ENCODE measurements around the gene SLC39A13. TPM values are rescaled to one million over a fixed set of nuclear protein-coding genes. Genes with fewer than 3 reads are reported as not detected.

Gene SLC39A13
- total RNA-seq, 1 donor from 2014 or later: 117 TPM

GRCh38 chr11:47403135-47403534 is 5.3 kb upstream of the SLC39A13 start:
- H3K36me3 ChIP-seq (ENCODE audit: control insufficient read depth, insufficient read depth, low read length): no peaks in the 10 kb centered on the region
- no peak overlapping the region for H3K4me3 ChIP-seq (ENCODE audit: low read depth, low read length)
- no peak for DNase-seq (ENCODE audit: low read depth)
- H3K27me3 ChIP-seq (ENCODE audit: control insufficient read depth, insufficient read depth, low read length): no peaks in the 10 kb centered on the region
- TF ChIP-seq CTCF (IDR thresholded peaks at IDR 0.05; ENCODE audit: insufficient read depth, low read length, poor library complexity, severe bottlenecking): no peak

GRCh38 chr11:47403571-47403970 is 4.8 kb upstream of the SLC39A13 start:
- H3K36me3 ChIP-seq (ENCODE audit: control insufficient read depth, insufficient read depth, low read length): no peaks in the 10 kb centered on the region
- no peaks in the 10 kb centered on the region for H3K27me3 ChIP-seq (ENCODE audit: control insufficient read depth, insufficient read depth, low read length)
- H3K4me3 ChIP-seq (ENCODE audit: low read depth, low read length): no peak overlapping the region
- TF ChIP-seq CTCF (IDR thresholded peaks at IDR 0.05; ENCODE audit: insufficient read depth, low read length, poor library complexity, severe bottlenecking): no peak
- DNase-seq (ENCODE audit: low read depth): no peak

GRCh38 chr11:47406896-47407745 is 1.3 kb upstream of the SLC39A13 start:
- Histone ChIP-seq H3K27me3 (ENCODE audit: control insufficient read depth, insufficient read depth, low read length) (no peaks in the 10 kb centered on the region), H3K4me3 (ENCODE audit: low read depth, low read length) (peak overlapping the region; percentile 53), H3K36me3 (ENCODE audit: control insufficient read depth, insufficient read depth, low read length) (no peaks in the 10 kb centered on the region)
- no peak for TF ChIP-seq CTCF (IDR thresholded peaks at IDR 0.05; ENCODE audit: insufficient read depth, low read length, poor library complexity, severe bottlenecking)
- DNase-seq (ENCODE audit: low read depth): no peak

GRCh38 chr11:47408598-47409439 is 429 bp downstream of the SLC39A13 start:
- TF ChIP-seq CTCF (IDR thresholded peaks at IDR 0.05; ENCODE audit: insufficient read depth, low read length, poor library complexity, severe bottlenecking): no peak
- Histone ChIP-seq H3K36me3 (ENCODE audit: control insufficient read depth, insufficient read depth, low read length) (no peaks in the 10 kb centered on the region), H3K4me3 (ENCODE audit: low read depth, low read length) (peak overlapping the region; percentile 80), H3K27me3 (ENCODE audit: control insufficient read depth, insufficient read depth, low read length) (no peaks in the 10 kb centered on the region)
- peak; percentile 57 for DNase-seq (ENCODE audit: low read depth)

- no peak for DNase-seq (ENCODE audit: low read depth)
These were observed 1.3 kb downstream of the SLC39A13 start for GRCh38 chr11:47409440-47410369.

More at GRCh38 chr11:47409440-47410369, 1.3 kb downstream of the SLC39A13 start:
- Histone ChIP-seq H3K27me3 (ENCODE audit: control insufficient read depth, insufficient read depth, low read length) (no peaks in the 10 kb centered on the region), H3K4me3 (ENCODE audit: low read depth, low read length) (peak overlapping the region; percentile 80), H3K36me3 (ENCODE audit: control insufficient read depth, insufficient read depth, low read length) (peaks cover 2% of the 10 kb centered on the region)
- no peak for TF ChIP-seq CTCF (IDR thresholded peaks at IDR 0.05; ENCODE audit: insufficient read depth, low read length, poor library complexity, severe bottlenecking)
